RWPE2 (cell line): ENCODE results near the gene LYPD5.

ENCODE experiments used
- ATAC-seq: fragments of 200-7000 bp; cut with Tn5 transposase; 3 replicates; pipeline ENCODE4 v1.9.1; 2021; ENCODE audit warnings: low read depth
- DNase-seq: peaks from one replicate; pipeline ENCODE4 v3.0.0-alpha.2; 2020; ENCODE audit warnings: low spot score
- H3K27ac ChIP-seq: fragments of 450-650 bp; 2 replicates; pipeline ENCODE4 v1.5.1; 2017; ENCODE audit warnings: mild to moderate bottlenecking; ENCODE audit not compliant: poor library complexity, severe bottlenecking
- H3K27me3 ChIP-seq: fragments of 250-450 bp; sonication (Bioruptor Pico); 2 replicates; pipeline ENCODE4 v1.5.1; 2021; ENCODE audit warnings: mild to moderate bottlenecking, moderate library complexity; ENCODE audit not compliant: insufficient read depth, poor library complexity, severe bottlenecking
- H3K36me3 ChIP-seq: fragments of 250-450 bp; sonication (Bioruptor Pico); 2 replicates; pipeline ENCODE4 v1.5.1; 2020; ENCODE audit warnings: low read depth, mild to moderate bottlenecking, moderate library complexity
- H3K4me1 ChIP-seq: fragments of 250-450 bp; sonication (Bioruptor Pico); 2 replicates; pipeline ENCODE4 v1.5.1; 2021; ENCODE audit warnings: mild to moderate bottlenecking, moderate library complexity; ENCODE audit not compliant: insufficient read depth, poor library complexity, severe bottlenecking
- H3K4me3 ChIP-seq: fragments of 250-450 bp; sonication (Bioruptor Pico); 2 replicates; pipeline ENCODE4 v1.5.1; 2021; ENCODE audit warnings: mild to moderate bottlenecking, moderate library complexity; ENCODE audit not compliant: severe bottlenecking
- H3K9me3 ChIP-seq: fragments of 250-450 bp; sonication (Bioruptor Pico); 2 replicates; pipeline ENCODE4 v1.5.1; 2021; ENCODE audit warnings: mild to moderate bottlenecking, moderate library complexity; ENCODE audit not compliant: severe bottlenecking
- TF ChIP-seq, protein P1 (sequence below): fragments of 450-650 bp; IDR thresholded peaks from one replicate; pipeline ENCODE4 v1.5.1; 2017; ENCODE audit warnings: mild to moderate bottlenecking, moderate library complexity; ENCODE audit not compliant: poor library complexity, severe bottlenecking

The LYPD5 gene

GRCh38 chr19:43749898-43750297 is 52.3 kb downstream of the LYPD5 start:
- Histone ChIP-seq H3K4me1 (peaks cover 8% of the 10 kb centered on the region), H3K27ac (no peak overlapping the region), H3K4me3 (no peak overlapping the region), H3K36me3 (peaks cover 73% of the 10 kb centered on the region), H3K9me3 (no peaks in the 10 kb centered on the region), H3K27me3 (no peaks in the 10 kb centered on the region)
- TF ChIP-seq, protein P1, sequence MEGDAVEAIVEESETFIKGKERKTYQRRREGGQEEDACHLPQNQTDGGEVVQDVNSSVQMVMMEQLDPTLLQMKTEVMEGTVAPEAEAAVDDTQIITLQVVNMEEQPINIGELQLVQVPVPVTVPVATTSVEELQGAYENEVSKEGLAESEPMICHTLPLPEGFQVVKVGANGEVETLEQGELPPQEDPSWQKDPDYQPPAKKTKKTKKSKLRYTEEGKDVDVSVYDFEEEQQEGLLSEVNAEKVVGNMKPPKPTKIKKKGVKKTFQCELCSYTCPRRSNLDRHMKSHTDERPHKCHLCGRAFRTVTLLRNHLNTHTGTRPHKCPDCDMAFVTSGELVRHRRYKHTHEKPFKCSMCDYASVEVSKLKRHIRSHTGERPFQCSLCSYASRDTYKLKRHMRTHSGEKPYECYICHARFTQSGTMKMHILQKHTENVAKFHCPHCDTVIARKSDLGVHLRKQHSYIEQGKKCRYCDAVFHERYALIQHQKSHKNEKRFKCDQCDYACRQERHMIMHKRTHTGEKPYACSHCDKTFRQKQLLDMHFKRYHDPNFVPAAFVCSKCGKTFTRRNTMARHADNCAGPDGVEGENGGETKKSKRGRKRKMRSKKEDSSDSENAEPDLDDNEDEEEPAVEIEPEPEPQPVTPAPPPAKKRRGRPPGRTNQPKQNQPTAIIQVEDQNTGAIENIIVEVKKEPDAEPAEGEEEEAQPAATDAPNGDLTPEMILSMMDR = no peak
- no peak for DNase-seq
- no peak for ATAC-seq

- Histone ChIP-seq H3K9me3 (no peaks in the 10 kb centered on the region), H3K27ac (no peak overlapping the region), H3K27me3 (no peaks in the 10 kb centered on the region), H3K4me3 (no peak overlapping the region), H3K36me3 (peaks cover 80% of the 10 kb centered on the region), H3K4me1 (peaks cover 8% of the 10 kb centered on the region)
- DNase-seq (no peak), ATAC-seq (no peak)
- TF ChIP-seq, protein P1 = no peak
Observed at GRCh38 chr19:43749152-43749551, 53.1 kb downstream of the LYPD5 start.

DNA sequence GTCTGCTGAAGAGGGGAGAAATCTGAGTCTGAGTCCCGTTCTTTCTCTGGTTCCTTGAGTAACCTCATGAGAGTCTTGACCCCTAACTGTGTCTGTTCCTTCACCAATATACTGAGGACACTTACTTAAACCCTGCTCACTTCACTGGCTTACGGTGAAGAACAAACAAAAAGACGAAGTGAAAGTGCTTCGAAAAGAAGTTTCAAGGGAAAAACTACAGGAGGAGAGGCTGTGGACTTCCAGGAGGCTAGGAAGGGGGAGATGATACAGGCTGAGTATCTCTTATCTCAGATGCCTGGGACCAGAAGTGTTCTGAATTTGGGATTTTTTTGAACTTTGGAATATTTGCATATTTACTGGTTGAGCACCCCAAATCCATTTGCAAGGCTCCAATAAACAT is 53.6 kb downstream of the LYPD5 start:
- no peaks in the 10 kb centered on the region for H3K9me3 ChIP-seq
- TF ChIP-seq, protein P1 = no peak
- H3K36me3 ChIP-seq = peaks cover 85% of the 10 kb centered on the region
- ATAC-seq = no peak
- H3K27me3 ChIP-seq = no peaks in the 10 kb centered on the region
- no peak overlapping the region for H3K4me3 ChIP-seq
- peaks cover 8% of the 10 kb centered on the region for H3K4me1 ChIP-seq
- H3K27ac ChIP-seq = no peak overlapping the region
- DNase-seq = no peak

GRCh38 chr19:43748205-43748594 is 54.0 kb downstream of the LYPD5 start:
- TF ChIP-seq, protein P1 = no peak
- Histone ChIP-seq H3K4me3 (no peak overlapping the region), H3K4me1 (peaks cover 5% of the 10 kb centered on the region), H3K27ac (no peak overlapping the region), H3K27me3 (no peaks in the 10 kb centered on the region), H3K9me3 (no peaks in the 10 kb centered on the region), H3K36me3 (peaks cover 90% of the 10 kb centered on the region)
- DNase-seq (no peak), ATAC-seq (no peak)

DNA sequence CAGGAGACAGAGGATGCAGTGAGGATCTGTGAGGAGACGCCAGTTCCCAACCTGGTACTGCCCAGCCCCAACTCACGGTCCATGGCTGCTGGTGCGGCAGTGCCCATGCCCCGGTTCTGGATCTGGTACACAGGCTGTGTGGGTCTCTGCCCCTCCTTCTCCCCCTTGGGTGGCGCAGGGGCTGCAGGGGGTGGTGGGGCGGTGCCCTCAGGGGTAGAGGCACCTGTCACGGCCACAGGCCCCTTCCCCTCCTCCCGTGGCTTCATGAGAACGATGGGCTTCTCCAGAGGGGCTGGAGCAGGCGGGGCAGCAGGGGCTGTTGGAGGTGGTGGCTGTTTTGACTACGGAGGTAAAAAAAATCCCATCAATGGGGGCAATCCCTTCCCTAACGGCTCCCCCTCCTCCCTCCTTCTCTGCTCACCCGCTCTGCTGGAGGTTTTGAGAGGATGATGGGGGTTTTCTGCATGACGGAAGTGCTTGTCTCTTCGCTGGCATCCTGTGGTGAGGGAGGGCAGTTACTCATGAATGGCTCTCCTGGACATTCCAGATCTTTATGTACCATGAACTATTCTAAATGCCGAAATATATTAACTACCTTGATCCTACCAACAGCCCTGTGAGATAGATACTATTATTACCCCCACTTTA is 54.6 kb downstream of the LYPD5 start:
- H3K4me1 ChIP-seq = no peaks in the 10 kb centered on the region
- no peaks in the 10 kb centered on the region for H3K9me3 ChIP-seq
- H3K4me3 ChIP-seq = no peak overlapping the region
- H3K27ac ChIP-seq = no peak overlapping the region
- H3K36me3 ChIP-seq = peaks cover 93% of the 10 kb centered on the region
- no peak for DNase-seq
- no peak for ATAC-seq
- TF ChIP-seq, protein P1 = no peak
- no peaks in the 10 kb centered on the region for H3K27me3 ChIP-seq
